Hepatocyte (in vitro differentiated cells): ENCODE measurements around the gene TPCN2. TPM values are rescaled to one million over a fixed set of nuclear protein-coding genes. Genes with fewer than 3 reads are reported as not detected.
A peak's percentile ranks its signal among the peaks of the same experiment; 100 is the strongest.

Experiments used
- DNase-seq: peaks from one replicate; pipeline ENCODE4 v3.0.0-alpha.2; 2016; ENCODE audit warnings: low spot score
- H2AFZ ChIP-seq: fragments of 200-600 bp; sonication (generic); 2 replicates; pipeline ENCODE4 v1.6.0; 2016; ENCODE audit warnings: antibody characterized with exemption, mild to moderate bottlenecking
- H3K27ac ChIP-seq: fragments of 200-600 bp; sonication (generic); 2 replicates; pipeline ENCODE4 v1.5.1; 2016; ENCODE audit warnings: mild to moderate bottlenecking
- H3K27me3 ChIP-seq: fragments of 200-600 bp; sonication (generic); 2 replicates; pipeline ENCODE4 v1.6.1; 2016
- H3K36me3 ChIP-seq: fragments of 200-600 bp; sonication (generic); replicated peaks from 2 replicates; pipeline ENCODE4 v1.5.1; 2016; ENCODE audit warnings: low read depth; ENCODE audit not compliant: insufficient read depth
- H3K4me1 ChIP-seq: fragments of 200-600 bp; sonication (generic); 2 replicates; pipeline ENCODE4 v1.5.1; 2016; ENCODE audit warnings: mild to moderate bottlenecking, moderate library complexity; ENCODE audit not compliant: insufficient read depth
- H3K4me2 ChIP-seq: fragments of 200-600 bp; sonication (generic); 2 replicates; pipeline ENCODE4 v1.6.0; 2016
- H3K4me3 ChIP-seq: fragments of 200-600 bp; sonication (generic); 2 replicates; pipeline ENCODE4 v1.5.1; 2016; ENCODE audit warnings: mild to moderate bottlenecking
- H3K79me2 ChIP-seq: fragments of 200-600 bp; sonication (generic); 2 replicates; pipeline ENCODE4 v1.6.0; 2017; ENCODE audit warnings: mild to moderate bottlenecking
- H3K9me2 ChIP-seq: fragments of 200-600 bp; sonication (generic); replicated peaks from 2 replicates; pipeline ENCODE4 v1.6.0; 2017; ENCODE audit warnings: mild to moderate bottlenecking; ENCODE audit not compliant: insufficient read depth
- H3K9me3 ChIP-seq: fragments of 200-600 bp; sonication (generic); 2 replicates; pipeline ENCODE4 v1.5.1; 2016; ENCODE audit warnings: low read depth, mild to moderate bottlenecking
- H4K20me1 ChIP-seq: fragments of 200-600 bp; sonication (generic); 2 replicates; pipeline ENCODE4 v1.6.0; 2016; ENCODE audit warnings: mild to moderate bottlenecking; ENCODE audit not compliant: insufficient read depth, poor library complexity, severe bottlenecking
- CTCF ChIP-seq: fragments of 200-600 bp; sonication (generic); IDR thresholded peaks from 2 replicates; pipeline ENCODE4 v1.5.1; 2016; ENCODE audit warnings: antibody characterized with exemption, mild to moderate bottlenecking; ENCODE audit not compliant: poor library complexity
- EZH2 ChIP-seq: fragments of 200-600 bp; sonication (generic); IDR thresholded peaks from 2 replicates; pipeline ENCODE4 v1.6.1; 2016; ENCODE audit warnings: antibody characterized with exemption, mild to moderate bottlenecking, borderline replicate concordance
- EZH2phosphoT487 ChIP-seq: fragments of 200-600 bp; sonication (generic); IDR thresholded peaks from one replicate; pipeline ENCODE4 v1.6.1; 2018; ENCODE audit warnings: antibody characterized with exemption, mild to moderate bottlenecking, low read depth, moderate library complexity; ENCODE audit not compliant: unreplicated experiment, severe bottlenecking
- WGBS: methylation state at CpG from one replicate; pipeline ENCODE4 v1.1.6; 2016; ENCODE audit warnings: low lambda C conversion rate; ENCODE audit errors: missing lambda C conversion rate; 5-methylcytosine and 5-hydroxymethylcytosine counted together
- polyA plus RNA-seq: library from polyadenylated mRNA; unstranded; fragments of >200 nt; fragmentation: Nextera tagmentation; extraction: Ambion mirVana; gene quantifications from 2 replicates; pipeline ENCODE4 v1.2.1, GENCODE V29; 2016
- total RNA-seq: library from RNA; depleted of rRNA; stranded (reverse); fragments of >200 nt; gene quantifications from 2 replicates; pipeline ENCODE4 v1.2.3, GENCODE V29; 2014

TPCN2 gene
- total and polyA plus RNA-seq, 2 experiments from 2014 or later = 16.6 to 21.3 TPM

DNA sequence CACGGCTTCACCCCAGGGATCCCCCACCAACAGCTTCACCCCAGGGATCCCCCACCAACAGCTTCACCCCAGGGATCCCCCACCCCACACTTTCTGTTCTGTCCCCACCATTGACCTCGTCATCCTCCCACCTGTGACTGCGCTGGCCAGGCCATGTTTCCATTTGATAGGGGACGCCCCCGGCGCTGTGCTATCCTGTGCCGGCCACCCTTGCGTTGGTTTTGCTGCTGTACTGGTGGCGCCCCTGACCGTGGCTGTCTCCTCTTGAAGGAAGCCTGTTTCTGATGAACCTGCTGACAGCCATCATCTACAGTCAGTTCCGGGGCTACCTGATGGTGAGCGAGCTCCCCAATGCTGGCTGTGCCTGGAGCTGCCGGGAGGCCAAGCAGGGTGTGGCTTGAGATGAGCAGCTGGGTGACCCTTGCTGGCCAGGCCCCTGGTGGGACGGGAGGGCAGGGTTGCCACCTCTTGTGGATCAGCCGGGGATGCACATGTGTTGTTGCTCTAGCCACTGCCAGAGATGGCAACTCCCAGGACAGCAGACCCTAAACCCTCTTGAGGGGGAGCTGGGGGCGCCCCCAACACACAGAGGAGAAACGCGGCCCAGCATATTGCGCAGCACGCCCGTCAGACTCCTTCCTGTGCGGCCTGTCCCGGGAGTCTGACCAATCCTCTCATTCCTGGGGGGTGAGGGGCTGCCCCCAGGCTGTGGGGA is 22.5 kb downstream of the TPCN2 start:
- no peak for DNase-seq
- H3K27me3 ChIP-seq = no peaks in the 10 kb centered on the region
- no peaks in the 10 kb centered on the region for H3K9me3 ChIP-seq
- H3K4me2 ChIP-seq = no peak overlapping the region
- H3K4me3 ChIP-seq = no peak overlapping the region
- H3K36me3 ChIP-seq = no peaks in the 10 kb centered on the region
- H3K4me1 ChIP-seq = peaks cover 5% of the 10 kb centered on the region
- H2AFZ ChIP-seq = no peak overlapping the region
- H3K9me2 ChIP-seq = no peaks in the 10 kb centered on the region
- TF ChIP-seq CTCF (no peak), EZH2 (no peak), EZH2phosphoT487 (no peak)
- H3K79me2 ChIP-seq = no peaks in the 10 kb centered on the region
- H3K27ac ChIP-seq = no peak overlapping the region
- H4K20me1 ChIP-seq = no peaks in the 10 kb centered on the region
- 95% methylated on average over 20 of the region's 23 CpGs for WGBS

GRCh38 chr11:69071956-69072355 is 23.2 kb downstream of the TPCN2 start:
- H3K36me3 ChIP-seq = no peaks in the 10 kb centered on the region

DNA sequence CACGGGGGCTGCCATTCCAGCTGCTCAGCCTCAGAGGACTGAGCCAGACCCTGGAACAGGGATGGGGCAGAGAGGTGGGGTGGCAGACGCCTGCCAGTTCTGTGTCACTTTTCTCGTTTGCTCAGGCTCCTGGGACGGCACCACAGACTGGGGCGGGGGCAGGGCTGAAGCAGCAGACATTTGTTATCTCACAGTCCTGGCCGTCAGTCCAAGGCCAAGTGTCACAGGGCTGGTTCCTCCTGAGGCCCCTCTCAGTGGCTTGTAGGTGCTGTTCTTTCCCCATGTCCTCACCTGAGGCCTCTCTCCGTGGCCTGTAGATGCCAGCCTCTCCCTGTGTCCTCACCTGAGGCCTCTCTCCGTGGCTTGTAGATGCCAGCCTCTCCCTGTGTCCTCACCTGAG is 24.7 kb downstream of the TPCN2 start:
- peak; percentile 56 for DNase-seq
- peak overlapping the region; percentile 68 for H3K27ac ChIP-seq

More at GRCh38 chr11:69071956-69072355, 23.2 kb downstream of the TPCN2 start:
- Histone ChIP-seq H3K27ac (no peak overlapping the region), H3K9me2 (no peaks in the 10 kb centered on the region), H3K4me3 (no peak overlapping the region), H3K9me3 (no peaks in the 10 kb centered on the region), H3K27me3 (no peaks in the 10 kb centered on the region), H3K4me1 (peaks cover 5% of the 10 kb centered on the region), H2AFZ (no peak overlapping the region), H3K79me2 (no peaks in the 10 kb centered on the region), H3K4me2 (no peak overlapping the region), H4K20me1 (no peaks in the 10 kb centered on the region)
- TF ChIP-seq EZH2 (no peak), CTCF (no peak), EZH2phosphoT487 (no peak)
- DNase-seq = no peak
- WGBS = 96% methylated on average over 12 of the region's 13 CpGs

More for the DNA sequence above, 24.7 kb downstream of the TPCN2 start:
- H3K27me3 ChIP-seq = no peaks in the 10 kb centered on the region
- no peaks in the 10 kb centered on the region for H4K20me1 ChIP-seq
- no peaks in the 10 kb centered on the region for H3K79me2 ChIP-seq
- no peaks in the 10 kb centered on the region for H3K9me3 ChIP-seq
- no peak overlapping the region for H3K4me2 ChIP-seq
- TF ChIP-seq EZH2phosphoT487 = no peak
- no peak for TF ChIP-seq CTCF
- TF ChIP-seq EZH2 = no peak
- H3K4me3 ChIP-seq = no peak overlapping the region
- no peaks in the 10 kb centered on the region for H3K36me3 ChIP-seq
- WGBS = 70% methylated on average over 8 of the region's 8 CpGs
- H3K9me2 ChIP-seq = no peaks in the 10 kb centered on the region
- H2AFZ ChIP-seq = no peak overlapping the region
- peaks cover 5% of the 10 kb centered on the region for H3K4me1 ChIP-seq
